Fibroblast of lung (primary cell): ENCODE measurements around the gene GABRE.

Experiments used
- CTCF ChIP-seq, 2 donors: IDR thresholded peaks in 1 of 2; conservative IDR thresholded peaks in 1 of 2; 1 replicate in 1 of 2; 2 replicates in 1 of 2; pipeline ENCODE4 v1.5.1; 2011 to 2012; ENCODE audit warnings: low read length in 2 of 2, control low read depth in 1 of 2, inconsistent platforms in 1 of 2, low read depth in 1 of 2, mild to moderate bottlenecking in 1 of 2
- EZH2 ChIP-seq: IDR thresholded peaks from 2 replicates; pipeline ENCODE4 v1.5.1; 2012; ENCODE audit warnings: low read length, control low read depth, mild to moderate bottlenecking; ENCODE audit errors: missing control alignments

DNA sequence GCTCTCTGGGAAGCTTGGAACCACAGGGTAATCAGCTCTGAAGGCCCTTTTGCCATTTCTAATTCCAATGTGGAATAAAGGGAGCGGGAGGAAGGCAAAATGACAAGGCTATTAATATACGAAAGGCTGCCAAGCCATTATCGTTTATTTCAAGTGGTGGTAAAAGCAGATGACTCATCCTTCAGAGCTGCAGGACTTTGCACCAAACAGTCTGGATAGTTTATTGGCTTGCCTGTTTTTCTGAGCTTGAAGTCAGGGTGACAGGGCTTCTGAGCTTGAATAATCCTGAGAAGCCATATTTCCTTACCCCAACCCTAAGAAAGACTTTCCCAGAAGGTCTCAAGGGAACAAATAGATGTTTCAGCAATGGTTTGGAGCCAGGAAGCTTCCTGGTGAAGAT is 7.7 kb upstream of the GABRE start:
- TF ChIP-seq EZH2 (no peak), CTCF (conservative IDR thresholded peaks at IDR 0.05 in 1 of 2, IDR thresholded peaks at IDR 0.05 in 1 of 2; ENCODE audit: low read depth in 1 of 2, low read length in 2 of 2) (no peak)
